ENCODE measurements around the gene ADAMTS2.

Gene ADAMTS2

GRCh38 chr5:179190851-179191505, 154.3 kb downstream of the ADAMTS2 start:
- DNase-seq, result no peak

- DNase-seq, result no peak
These were observed 156.6 kb downstream of the ADAMTS2 start for GRCh38 chr5:179188636-179189035.

DNA sequence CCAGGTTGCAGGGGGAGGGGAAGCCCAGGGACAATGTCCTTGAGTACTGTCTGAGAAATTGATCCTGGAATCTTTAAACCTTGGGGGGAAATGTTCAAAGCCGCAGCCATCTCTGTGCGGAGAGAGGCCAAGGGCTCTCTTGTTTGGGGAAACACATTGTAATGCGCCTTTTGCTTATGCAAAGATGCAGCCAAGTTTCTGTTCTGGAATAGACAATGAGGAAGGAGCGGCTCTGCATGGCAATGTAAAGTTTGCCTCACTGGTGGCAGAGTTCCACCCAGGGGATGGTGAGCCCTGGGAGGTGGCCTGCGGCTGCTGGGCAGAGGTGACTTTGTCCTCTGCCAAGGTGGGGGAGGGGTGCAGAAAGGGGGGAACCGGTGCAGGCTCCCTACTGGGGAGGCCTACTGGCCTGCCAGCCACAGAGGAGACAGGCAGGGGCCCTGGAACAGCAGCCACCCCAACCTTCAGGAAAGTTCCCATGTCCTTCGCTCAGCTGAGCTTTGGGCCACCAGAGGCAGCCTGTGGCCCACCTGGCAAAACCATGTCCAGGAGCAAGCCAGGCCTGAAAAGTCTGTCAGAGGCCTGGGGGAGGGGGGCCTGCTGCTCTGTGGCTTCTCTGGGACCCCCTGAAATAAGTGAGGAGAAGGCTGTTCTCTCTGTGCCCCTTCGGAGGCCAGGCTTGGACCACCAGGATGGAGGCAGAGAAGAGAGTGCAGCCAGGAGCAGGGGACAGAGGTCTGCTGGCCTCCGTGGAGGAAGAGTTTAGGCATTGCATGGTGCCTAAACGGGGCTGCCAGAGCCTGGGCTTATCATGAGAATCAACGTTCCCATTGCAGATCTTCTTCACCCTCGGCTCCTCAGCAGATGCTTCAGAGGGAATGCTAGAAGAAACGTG, 157.3 kb downstream of the ADAMTS2 start:
- DNase-seq, result no peak

DNA sequence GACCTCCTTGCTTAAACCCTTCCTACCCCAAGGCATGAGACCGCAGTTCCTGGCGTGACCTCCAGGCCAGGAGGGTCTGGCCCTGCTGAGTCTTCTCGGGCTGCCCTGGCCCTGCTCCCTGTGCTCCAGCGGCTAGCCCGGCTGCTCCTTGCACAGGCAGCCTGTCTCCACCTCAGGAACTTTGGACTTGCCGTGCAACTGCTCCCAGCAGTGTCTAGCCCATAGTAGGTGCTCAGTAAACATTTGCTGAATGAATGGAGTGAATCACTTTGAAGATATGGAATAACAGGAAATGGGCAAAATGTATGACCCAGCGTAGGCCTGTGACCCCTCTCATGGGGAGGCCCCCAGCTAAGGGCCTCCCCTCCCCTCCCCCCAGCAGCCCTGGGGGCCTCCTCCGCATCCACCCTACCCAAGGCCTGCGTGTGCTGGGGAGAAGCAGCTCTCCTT, 158.0 kb downstream of the ADAMTS2 start:
- DNase-seq, result no peak

GRCh38 chr5:179186801-179187200, 158.5 kb downstream of the ADAMTS2 start:
- no peak for DNase-seq

DNA sequence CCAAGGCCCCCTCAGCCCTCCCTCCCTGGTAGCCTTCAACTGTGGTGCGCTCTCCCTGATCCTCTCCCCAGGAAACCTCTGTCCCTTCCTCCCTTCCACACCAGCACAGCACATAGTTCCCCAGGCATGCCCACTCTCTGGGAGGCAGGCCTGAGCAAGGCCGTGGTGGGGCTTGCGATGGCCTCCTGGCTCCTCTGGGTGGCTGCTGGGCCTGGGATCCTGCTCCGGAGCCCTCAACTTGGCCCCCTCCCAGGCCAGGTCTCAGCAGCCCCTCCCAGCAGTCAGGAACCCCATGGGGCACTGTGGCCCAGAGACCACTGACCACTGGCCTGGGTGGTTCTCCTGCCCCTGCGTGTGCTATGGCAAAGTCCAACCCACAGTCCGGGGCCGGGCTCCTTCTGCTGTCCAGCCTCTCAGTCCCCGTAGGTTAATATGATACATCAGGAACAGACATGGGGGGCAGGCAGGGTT, 159.3 kb downstream of the ADAMTS2 start:
- no peak for DNase-seq

GRCh38 chr5:179185256-179185940, 159.9 kb downstream of the ADAMTS2 start:
- no peak for DNase-seq

DNA sequence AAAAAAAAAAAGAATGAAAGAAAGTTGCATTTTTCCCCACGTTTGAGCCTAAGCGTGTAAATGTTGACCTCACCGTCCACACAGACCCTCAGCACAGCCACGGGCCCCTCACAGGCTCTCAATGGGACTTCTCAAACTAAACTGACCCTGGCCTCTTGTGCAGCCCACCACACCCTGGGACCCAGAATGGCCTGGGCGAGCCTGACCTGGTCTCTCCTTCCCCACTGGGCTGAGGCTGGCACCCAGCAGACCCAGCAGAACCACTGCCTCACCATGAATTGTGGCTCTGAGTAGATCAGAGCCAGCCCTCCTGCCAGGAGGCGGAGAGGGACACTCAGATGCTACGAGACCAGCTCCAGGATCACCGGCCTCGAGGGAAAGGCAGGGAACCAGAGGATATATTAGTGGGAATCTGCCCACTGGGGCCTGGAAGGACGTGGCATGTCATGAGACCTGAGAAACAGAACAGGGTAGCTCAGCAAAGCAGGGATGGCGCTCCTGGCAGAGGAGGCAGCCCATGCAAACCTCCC, 160.7 kb downstream of the ADAMTS2 start:
- no peak for DNase-seq

DNA sequence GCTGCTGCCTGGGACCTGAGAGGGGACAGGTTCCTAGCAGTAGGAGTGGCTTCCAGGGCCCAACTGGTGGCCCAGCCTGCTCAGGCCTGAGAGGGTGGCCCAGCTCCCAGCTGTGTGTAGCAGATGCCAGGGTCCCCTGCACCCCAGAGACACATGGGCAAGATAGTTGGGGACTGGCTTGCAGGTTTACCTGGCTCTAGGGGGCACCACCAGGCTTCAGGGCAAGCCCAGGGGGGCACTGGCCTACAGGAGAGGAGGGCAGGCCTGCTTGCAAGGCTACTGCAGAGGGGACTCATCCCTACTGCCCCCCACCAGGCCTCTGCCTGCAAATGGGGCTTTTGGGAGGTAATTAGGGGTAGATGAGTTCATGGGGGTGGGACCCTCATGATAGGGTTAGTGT, 161.8 kb downstream of the ADAMTS2 start:
- DNase-seq, result no peak

GRCh38 chr5:179182601-179183000, 162.7 kb downstream of the ADAMTS2 start:
- no peak for DNase-seq

GRCh38 chr5:179181988-179182387, 163.3 kb downstream of the ADAMTS2 start:
- no peak for DNase-seq

DNA sequence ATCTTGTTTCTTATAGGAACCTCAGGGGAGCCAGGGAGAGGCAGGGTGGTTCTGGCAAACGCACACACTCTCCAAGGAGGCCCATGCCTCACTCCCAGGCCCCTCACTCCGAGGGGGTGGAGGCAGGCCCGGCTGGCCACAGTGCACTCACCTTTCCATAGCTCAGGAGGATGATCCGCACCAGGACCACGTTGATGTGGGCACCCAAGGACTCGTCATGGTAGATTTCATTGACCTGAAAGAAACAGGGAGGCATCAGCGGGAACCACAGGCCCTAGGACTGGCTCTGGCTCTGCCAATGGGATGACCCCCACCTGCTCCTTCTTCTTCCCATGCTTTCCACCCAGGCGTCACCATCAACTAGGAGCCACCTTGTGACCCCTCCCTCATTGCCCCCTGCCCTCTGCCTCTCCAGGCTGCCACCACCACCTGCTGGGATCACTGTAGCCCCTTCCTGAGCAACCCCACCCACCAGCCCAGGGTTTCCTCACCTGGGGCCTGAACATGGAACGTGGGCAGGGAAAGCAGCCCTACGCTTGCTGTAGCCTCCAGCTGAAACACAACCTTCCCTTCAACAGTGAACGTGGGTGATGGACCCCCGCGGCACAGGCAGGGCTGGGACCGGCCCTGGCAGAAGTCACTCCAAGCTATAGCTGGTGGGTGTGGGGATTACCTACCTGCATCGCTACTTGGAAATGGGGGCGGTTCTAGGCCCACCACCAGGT, 164.2 kb downstream of the ADAMTS2 start:
- no peak for DNase-seq

- DNase-seq, result no peak
These were observed 165.1 kb downstream of the ADAMTS2 start for GRCh38 chr5:179180061-179180610.

- DNase-seq, result no peak
These were observed 167.3 kb downstream of the ADAMTS2 start for GRCh38 chr5:179177711-179178575.

DNA sequence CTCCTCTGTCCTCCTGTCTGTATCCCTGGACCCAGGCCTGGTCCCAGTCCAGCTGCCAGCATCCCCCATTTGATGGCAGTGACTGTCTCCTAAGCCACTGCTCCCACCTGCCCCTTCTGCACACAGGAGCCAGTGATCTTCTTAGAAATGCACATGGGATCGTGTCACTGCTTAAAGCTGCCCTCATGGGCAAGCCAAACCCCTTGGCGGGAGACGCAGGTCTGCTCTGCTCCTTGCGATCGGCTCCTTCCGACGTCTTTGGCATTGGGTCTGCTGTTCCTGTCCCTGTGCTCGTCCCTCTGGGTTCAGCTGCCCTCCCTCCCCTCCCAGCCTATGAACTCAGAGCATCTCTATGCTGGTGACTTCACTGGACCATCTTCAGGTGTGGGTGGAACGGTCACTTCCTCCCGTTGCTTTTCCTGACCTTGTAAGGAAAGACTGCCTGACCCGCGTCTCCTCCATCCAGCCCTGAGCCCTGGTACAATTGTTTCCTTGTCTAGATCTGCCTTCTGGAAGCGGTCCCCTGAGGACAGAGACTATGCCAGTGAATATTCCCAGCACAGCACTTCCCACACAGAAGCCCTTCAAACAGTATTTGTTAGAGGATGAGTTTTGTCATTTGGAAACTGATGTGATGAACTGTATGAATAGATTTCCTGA, 168.6 kb downstream of the ADAMTS2 start:
- no peak for DNase-seq

DNA sequence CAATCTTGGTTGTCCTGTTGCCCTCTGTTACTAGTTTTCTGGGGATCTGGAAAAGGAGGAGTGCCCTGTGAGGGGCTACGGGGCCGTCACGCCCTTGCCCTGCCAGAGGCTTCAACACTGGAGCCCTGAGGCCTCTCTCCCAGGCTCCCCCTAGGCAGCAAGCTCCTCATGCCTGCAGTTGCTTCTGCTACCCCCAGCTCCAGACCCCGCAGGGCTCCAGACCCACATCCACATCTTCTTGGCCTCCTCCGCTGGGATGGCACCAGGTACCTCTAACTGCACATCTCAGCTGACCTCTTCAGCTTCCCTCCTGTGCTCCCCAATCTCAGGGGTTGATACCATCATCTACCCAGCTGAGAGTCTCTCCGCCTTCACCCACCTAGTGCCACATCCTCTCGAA, 169.1 kb downstream of the ADAMTS2 start:
- no peak for DNase-seq

DNA sequence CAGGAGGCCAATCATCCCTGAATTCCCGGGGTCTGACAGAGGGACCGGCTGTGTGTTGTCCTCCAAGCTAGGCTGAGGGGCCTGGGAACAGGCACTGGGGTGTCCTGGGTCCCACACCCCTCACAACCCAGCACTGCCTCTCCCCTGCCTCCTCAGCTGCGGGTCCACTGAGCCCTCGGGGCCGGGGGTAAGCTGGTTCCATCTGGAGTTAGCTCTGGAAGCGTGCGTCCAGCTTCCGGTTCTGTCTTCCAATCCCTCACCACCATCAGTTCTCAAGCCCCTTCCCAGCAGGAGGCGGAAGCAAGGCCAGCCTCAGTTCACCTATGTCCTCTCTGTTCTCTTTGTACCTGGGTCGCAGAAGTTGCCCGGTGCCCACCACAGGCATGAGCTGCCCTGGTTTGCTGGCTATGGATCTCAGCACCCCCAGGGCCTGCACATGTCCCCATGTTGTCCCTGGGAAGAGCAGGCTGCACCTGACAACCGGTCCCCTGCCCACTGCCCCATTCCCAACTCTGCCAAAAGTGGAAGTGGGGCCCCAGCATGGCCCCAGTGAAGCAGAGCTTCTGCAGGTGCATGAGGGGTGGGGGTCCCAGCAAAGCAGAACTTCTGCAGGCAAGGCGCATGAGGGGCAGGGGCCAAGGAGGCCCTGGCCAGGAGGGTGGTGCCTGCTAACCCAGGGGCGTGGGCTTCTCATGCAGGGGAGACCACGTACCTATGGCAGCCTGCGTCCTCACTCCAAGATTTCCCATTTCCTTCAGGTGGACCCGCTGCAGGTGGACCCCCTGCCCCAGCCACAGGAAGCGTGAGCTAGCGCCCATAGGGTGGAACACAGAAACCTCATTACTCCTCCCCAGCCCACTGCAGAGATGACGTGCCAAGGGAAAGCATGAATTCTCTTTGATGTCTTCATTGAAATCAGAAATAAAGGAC, 173.2 kb downstream of the ADAMTS2 start:
- no peak for DNase-seq

GRCh38 chr5:179171251-179171815, 173.9 kb downstream of the ADAMTS2 start:
- no peak for DNase-seq

DNA sequence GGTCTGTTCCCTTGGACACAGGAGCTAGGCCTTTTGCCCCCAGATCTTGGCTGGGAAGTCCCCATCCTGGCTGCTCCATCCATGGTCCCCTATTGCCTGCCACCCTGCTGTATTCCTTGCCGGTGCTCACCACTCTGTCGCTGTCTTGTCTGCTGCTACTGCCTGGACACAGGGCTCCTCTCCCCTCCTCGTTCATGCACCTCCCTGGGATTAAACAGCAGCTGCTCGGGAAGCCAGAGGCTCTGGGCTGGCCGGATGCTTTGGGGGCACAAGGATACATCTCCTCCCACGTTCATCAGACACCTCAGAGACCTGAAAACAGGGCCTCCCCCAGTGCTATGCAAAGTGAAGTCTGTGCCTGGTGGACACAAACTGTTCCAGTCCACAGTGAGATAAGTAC, 174.7 kb downstream of the ADAMTS2 start:
- no peak for DNase-seq

Measured in MV-4-11 (cell line).